ENCODE data around the gene ABLIM2.

GRCh38 chr4:7987148-7987989, 171.2 kb downstream of the ABLIM2 start:
- TF ChIP-seq, protein P1, sequence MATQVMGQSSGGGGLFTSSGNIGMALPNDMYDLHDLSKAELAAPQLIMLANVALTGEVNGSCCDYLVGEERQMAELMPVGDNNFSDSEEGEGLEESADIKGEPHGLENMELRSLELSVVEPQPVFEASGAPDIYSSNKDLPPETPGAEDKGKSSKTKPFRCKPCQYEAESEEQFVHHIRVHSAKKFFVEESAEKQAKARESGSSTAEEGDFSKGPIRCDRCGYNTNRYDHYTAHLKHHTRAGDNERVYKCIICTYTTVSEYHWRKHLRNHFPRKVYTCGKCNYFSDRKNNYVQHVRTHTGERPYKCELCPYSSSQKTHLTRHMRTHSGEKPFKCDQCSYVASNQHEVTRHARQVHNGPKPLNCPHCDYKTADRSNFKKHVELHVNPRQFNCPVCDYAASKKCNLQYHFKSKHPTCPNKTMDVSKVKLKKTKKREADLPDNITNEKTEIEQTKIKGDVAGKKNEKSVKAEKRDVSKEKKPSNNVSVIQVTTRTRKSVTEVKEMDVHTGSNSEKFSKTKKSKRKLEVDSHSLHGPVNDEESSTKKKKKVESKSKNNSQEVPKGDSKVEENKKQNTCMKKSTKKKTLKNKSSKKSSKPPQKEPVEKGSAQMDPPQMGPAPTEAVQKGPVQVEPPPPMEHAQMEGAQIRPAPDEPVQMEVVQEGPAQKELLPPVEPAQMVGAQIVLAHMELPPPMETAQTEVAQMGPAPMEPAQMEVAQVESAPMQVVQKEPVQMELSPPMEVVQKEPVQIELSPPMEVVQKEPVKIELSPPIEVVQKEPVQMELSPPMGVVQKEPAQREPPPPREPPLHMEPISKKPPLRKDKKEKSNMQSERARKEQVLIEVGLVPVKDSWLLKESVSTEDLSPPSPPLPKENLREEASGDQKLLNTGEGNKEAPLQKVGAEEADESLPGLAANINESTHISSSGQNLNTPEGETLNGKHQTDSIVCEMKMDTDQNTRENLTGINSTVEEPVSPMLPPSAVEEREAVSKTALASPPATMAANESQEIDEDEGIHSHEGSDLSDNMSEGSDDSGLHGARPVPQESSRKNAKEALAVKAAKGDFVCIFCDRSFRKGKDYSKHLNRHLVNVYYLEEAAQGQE (IDR thresholded peaks at IDR 0.05; ENCODE audit: insufficient replicate concordance, low read depth), result no peak
- TF ChIP-seq, protein P2, sequence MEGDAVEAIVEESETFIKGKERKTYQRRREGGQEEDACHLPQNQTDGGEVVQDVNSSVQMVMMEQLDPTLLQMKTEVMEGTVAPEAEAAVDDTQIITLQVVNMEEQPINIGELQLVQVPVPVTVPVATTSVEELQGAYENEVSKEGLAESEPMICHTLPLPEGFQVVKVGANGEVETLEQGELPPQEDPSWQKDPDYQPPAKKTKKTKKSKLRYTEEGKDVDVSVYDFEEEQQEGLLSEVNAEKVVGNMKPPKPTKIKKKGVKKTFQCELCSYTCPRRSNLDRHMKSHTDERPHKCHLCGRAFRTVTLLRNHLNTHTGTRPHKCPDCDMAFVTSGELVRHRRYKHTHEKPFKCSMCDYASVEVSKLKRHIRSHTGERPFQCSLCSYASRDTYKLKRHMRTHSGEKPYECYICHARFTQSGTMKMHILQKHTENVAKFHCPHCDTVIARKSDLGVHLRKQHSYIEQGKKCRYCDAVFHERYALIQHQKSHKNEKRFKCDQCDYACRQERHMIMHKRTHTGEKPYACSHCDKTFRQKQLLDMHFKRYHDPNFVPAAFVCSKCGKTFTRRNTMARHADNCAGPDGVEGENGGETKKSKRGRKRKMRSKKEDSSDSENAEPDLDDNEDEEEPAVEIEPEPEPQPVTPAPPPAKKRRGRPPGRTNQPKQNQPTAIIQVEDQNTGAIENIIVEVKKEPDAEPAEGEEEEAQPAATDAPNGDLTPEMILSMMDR (IDR thresholded peaks at IDR 0.05; ENCODE audit: insufficient read depth, low read length), result peak; percentile 84
- no peak for TF ChIP-seq GABPA (IDR thresholded peaks at IDR 0.05; ENCODE audit: low read depth)
- TF ChIP-seq POLR2AphosphoS5 (IDR thresholded peaks at IDR 0.05; ENCODE audit: low read depth), result no peak
